A549 (cell line): ENCODE measurements around the gene ZMYND8. TPM values are rescaled to one million over a fixed set of nuclear protein-coding genes. Genes with fewer than 3 reads are reported as not detected.
A peak's percentile ranks its signal among the peaks of the same experiment; 100 is the strongest.

ENCODE experiments used
- ATAC-seq, 2 experiments: fragments of 200-7000 bp in 1 of 2; fragments of >200 bp in 1 of 2; cut with Nextera tagmentation in 1 of 2; cut with Tn5 transposase in 1 of 2; 3 replicates each; pipeline versions ENCODE4 v1.8.0 to v1.9.1; 2018 to 2020; ENCODE audit warnings: mild to moderate bottlenecking in 1 of 2, moderate library complexity in 1 of 2
- CTCF ChIA-PET: fragments of 300-600 bp; sonication (Branson Sonifier 250); formaldehyde crosslinking; extraction: SDS; loops from one replicate; lab custom pipeline; 2021; ENCODE audit warnings: antibody characterized with exemption, inconsistent platforms; lab: Yijun Ruan, JAX
- POLR2A ChIA-PET: fragments of 350-600 bp; formaldehyde crosslinking; extraction: SDS; loops from one replicate; lab custom pipeline; 2021; ENCODE audit warnings: antibody characterized with exemption, inconsistent platforms; lab: Yijun Ruan, JAX
- DNase-seq, 2 experiments: peaks; one replicate each; pipeline versions ENCODE4 v3.0.0 to v3.0.0-alpha.2; 2011 to 2016; ENCODE audit warnings: low read depth in 1 of 2, low spot score in 1 of 2
- FAIRE-seq: peaks from 2 replicates; lab custom pipeline; 2011; peaks lifted over from hg19 to GRCh38; lab: Jason Lieb, UNC
- H3K27ac ChIP-seq, 2 experiments: fragments of >200 bp; sonication (Bioruptor Twin); formaldehyde crosslinking; 3 replicates each; pipeline ENCODE4 v1.5.1; 2016 to 2017
- H3K4me1 ChIP-seq: fragments of >200 bp; sonication (Bioruptor Twin); formaldehyde crosslinking; 3 replicates; pipeline ENCODE4 v1.6.1; 2016
- H3K4me2 ChIP-seq: fragments of >200 bp; sonication (Bioruptor Twin); formaldehyde crosslinking; 3 replicates; pipeline ENCODE4 v1.6.1; 2016
- H3K4me3 ChIP-seq: fragments of >200 bp; sonication (Bioruptor Twin); formaldehyde crosslinking; 3 replicates; pipeline ENCODE4 v1.5.1; 2016
- H3K9me3 ChIP-seq: fragments of >200 bp; sonication (Bioruptor Twin); formaldehyde crosslinking; 3 replicates; pipeline ENCODE4 v1.6.1; 2016
- ATOH8 ChIP-seq: fragments of 250-450 bp; sonication (Bioruptor Pico); IDR thresholded peaks from 2 replicates; pipeline ENCODE4 v1.5.0; 2020; ENCODE audit warnings: low read depth, mild to moderate bottlenecking, moderate library complexity
- E2F6 ChIP-seq: IDR thresholded peaks from 2 replicates; pipeline ENCODE4 v1.6.1; 2012; ENCODE audit warnings: low read depth, borderline replicate concordance
- EHF ChIP-seq: fragments of 250-450 bp; sonication (Bioruptor Pico); IDR thresholded peaks from 2 replicates; pipeline ENCODE4 v1.5.0; 2020; ENCODE audit warnings: mild to moderate bottlenecking
- EP300 ChIP-seq, 2 experiments: fragments of >200 bp; sonication (Bioruptor Twin); formaldehyde crosslinking; IDR thresholded peaks; 2 replicates in 1 of 2; 3 replicates in 1 of 2; pipeline ENCODE4 v1.6.1; 2016 to 2017
- ESRRA ChIP-seq: fragments of 150-350 bp; IDR thresholded peaks from 2 replicates; pipeline ENCODE4 v1.6.1; 2014; ENCODE audit warnings: mild to moderate bottlenecking, low read length, borderline replicate concordance
- FOSL2 ChIP-seq, 2 experiments: fragments of 450-650 bp in 1 of 2; fragments of >200 bp in 1 of 2; sonication (Bioruptor Twin) in 1 of 2; formaldehyde crosslinking; IDR thresholded peaks; 2 replicates each; pipeline versions ENCODE4 v1.5.0 to v1.6.1; 2016 to 2020; ENCODE audit warnings: mild to moderate bottlenecking in 1 of 2, moderate library complexity in 1 of 2
- HES2 ChIP-seq: fragments of >200 bp; sonication (Bioruptor Twin); formaldehyde crosslinking; IDR thresholded peaks from 2 replicates; pipeline ENCODE4 v1.6.1; 2016
- HEYL ChIP-seq: fragments of 250-450 bp; sonication (Bioruptor Pico); IDR thresholded peaks from 2 replicates; pipeline ENCODE4 v1.8.0; 2021; ENCODE audit warnings: mild to moderate bottlenecking, moderate library complexity
- HMGXB4 ChIP-seq: fragments of 250-450 bp; sonication (Bioruptor Pico); IDR thresholded peaks from 2 replicates; pipeline ENCODE4 v1.5.0; 2021; ENCODE audit warnings: mild to moderate bottlenecking, moderate library complexity, borderline replicate concordance
- HOXB5 ChIP-seq: fragments of 250-450 bp; sonication (Bioruptor Pico); IDR thresholded peaks from 2 replicates; pipeline ENCODE4 v1.5.0; 2020; ENCODE audit warnings: mild to moderate bottlenecking, moderate library complexity
- JUN ChIP-seq, 2 experiments: fragments of >200 bp; sonication (Bioruptor Twin); formaldehyde crosslinking; IDR thresholded peaks; 2 replicates in 1 of 2; 3 replicates in 1 of 2; pipeline ENCODE4 v1.6.1; 2016 to 2017
- JUNB ChIP-seq: fragments of >200 bp; sonication (Bioruptor Twin); formaldehyde crosslinking; IDR thresholded peaks from 2 replicates; pipeline ENCODE4 v1.6.1; 2016
- MAZ ChIP-seq: fragments of 150-350 bp; IDR thresholded peaks from 2 replicates; pipeline ENCODE4 v1.6.1; 2014; ENCODE audit warnings: antibody characterized with exemption, low read depth, low read length, borderline replicate concordance
- MYC ChIP-seq: IDR thresholded peaks from 2 replicates; pipeline ENCODE4 v1.6.1; 2012; ENCODE audit warnings: mild to moderate bottlenecking, inconsistent platforms, low read length, improper control_type of control experiment, borderline replicate concordance
- NPAS2 ChIP-seq: fragments of 250-450 bp; sonication (Bioruptor Pico); IDR thresholded peaks from 2 replicates; pipeline ENCODE4 v1.8.0; 2022; ENCODE audit warnings: mild to moderate bottlenecking, moderate library complexity, borderline replicate concordance
- NR3C1 ChIP-seq: fragments of >200 bp; sonication (Bioruptor Twin); formaldehyde crosslinking; IDR thresholded peaks from 3 replicates; pipeline ENCODE4 v1.6.1; 2017
- PBX3 ChIP-seq: IDR thresholded peaks from 2 replicates; pipeline ENCODE4 v1.6.1; 2012
- PHF8 ChIP-seq: fragments of 200-600 bp; sonication (generic); IDR thresholded peaks from 2 replicates; pipeline ENCODE4 v1.6.1; 2016; ENCODE audit warnings: low read depth, mild to moderate bottlenecking, antibody characterized with exemption, moderate library complexity, borderline replicate concordance
- POLR2A ChIP-seq: IDR thresholded peaks from 2 replicates; pipeline ENCODE4 v1.6.1; 2012; ENCODE audit warnings: mild to moderate bottlenecking, low read length
- RCOR1 ChIP-seq: fragments of 150-350 bp; IDR thresholded peaks from 2 replicates; pipeline ENCODE4 v1.6.1; 2014; ENCODE audit warnings: antibody characterized with exemption, low read length, low read depth
- RFX5 ChIP-seq: fragments of 450-650 bp; IDR thresholded peaks from 2 replicates; pipeline ENCODE4 v1.7.1; 2014; ENCODE audit warnings: antibody characterized with exemption, mild to moderate bottlenecking, moderate library complexity
- SMC3 ChIP-seq: fragments of >200 bp; sonication (Bioruptor Twin); formaldehyde crosslinking; IDR thresholded peaks from 3 replicates; pipeline ENCODE4 v1.6.1; 2018; ENCODE audit warnings: inconsistent platforms
- SREBF2 ChIP-seq: fragments of 450-650 bp; IDR thresholded peaks from 2 replicates; pipeline ENCODE4 v1.6.1; 2014; ENCODE audit warnings: mild to moderate bottlenecking, moderate library complexity
- TFCP2L1 ChIP-seq: fragments of 250-450 bp; sonication (Bioruptor Pico); IDR thresholded peaks from 2 replicates; pipeline ENCODE4 v1.5.0; 2021; ENCODE audit warnings: mild to moderate bottlenecking
- TP53 ChIP-seq: fragments of 250-450 bp; sonication (Bioruptor Pico); IDR thresholded peaks from 2 replicates; pipeline ENCODE4 v1.5.0; 2021; ENCODE audit warnings: mild to moderate bottlenecking, moderate library complexity
- ZNF302 ChIP-seq: fragments of 250-450 bp; sonication (Bioruptor Pico); IDR thresholded peaks from 2 replicates; pipeline ENCODE4 v1.9.0; 2021; ENCODE audit warnings: inconsistent platforms, mild to moderate bottlenecking, moderate library complexity
- ZSCAN20 ChIP-seq: fragments of 250-450 bp; sonication (Bioruptor Pico); IDR thresholded peaks from 2 replicates; pipeline ENCODE4 v1.8.0; 2022; ENCODE audit warnings: mild to moderate bottlenecking, moderate library complexity
- WGBS: methylation state at CpG from one replicate; pipeline ENCODE4 v1.1.6; 2017; ENCODE audit errors: missing lambda C conversion rate; 5-methylcytosine and 5-hydroxymethylcytosine counted together
- polyA plus RNA-seq, 4 experiments: library from polyadenylated mRNA; depleted of rRNA in 3 of 4; stranded (reverse); fragments of >200 nt; fragmentation: RNase III in 1 of 4; extraction: RNeasy Plus Mini Kit Qiagen cat#74134 plus additional on column Dnase treatment in 1 of 4; gene quantifications; 2 replicates in 3 of 4; 3 replicates in 1 of 4; pipeline ENCODE4 v1.2.3, GENCODE V29; 2011 to 2017

ZMYND8 gene
- polyA plus RNA-seq, 2 of the 4 experiments (the other 2 are of a cell fraction): 10.4 to 24.9 TPM

GRCh38 chr20:47351643-47352331 lies 4.7 kb downstream of the ZMYND8 start:
- WGBS: 14% methylated on average over 10 of the region's 10 CpGs
- peak overlapping the region; percentile 68 for H3K4me2 ChIP-seq
- ChIA-PET POLR2A (interaction anchor here (0.5 to 1.5 kb wide), 6 partner anchors 9 to 1867 kb away, joined by 3 to 7 read pairs (median 4); partner anchors contain the start of genes DDX27 and NCOA3), CTCF (interaction anchor here (0.6 to 14.5 kb wide), 6 partner anchors 20 to 122 kb away, joined by 3 to 137 read pairs (median 4); no protein-coding TSS in a partner anchor)
- TF ChIP-seq NPAS2 (CRISPR knock-in tag) (no peak), TFCP2L1 (CRISPR knock-in tag) (no peak), SMC3 (0 out of 3 replicates have a peak, but pooled peaks have one; percentile 4), NR3C1 (no peak), RFX5 (peak; percentile 88), JUN (IDR thresholded peaks at IDR 0.05) (0 out of 5 replicates have a peak, but pooled peaks have one; percentile 13 to 24), MAZ (no peak), EHF (no peak), RCOR1 (no peak), FOSL2 (IDR thresholded peaks at IDR 0.05) (no peak), FOSL2 (CRISPR knock-in tag; IDR thresholded peaks at IDR 0.05) (no peak), HES2 (no peak), ATOH8 (CRISPR knock-in tag) (peak; percentile 30; the same call in 1 of the 2 replicates), ESRRA (no peak)
- H3K4me1 ChIP-seq: peaks cover 95% of the 10 kb centered on the region
- H3K27ac ChIP-seq: peak overlapping the region; percentile 100
- H3K4me3 ChIP-seq: no peak overlapping the region; the same call in 2 of the 3 replicates
- FAIRE-seq (no peak), ATAC-seq (peak in 1 of 2 experiments; percentile 2; a peak in 2 of 6 replicates), DNase-seq (no peak)
- no peaks in the 10 kb centered on the region for H3K9me3 ChIP-seq

- Histone ChIP-seq H3K4me2 (peak overlapping the region; percentile 68), H3K4me3 (no peak overlapping the region)
- TF ChIP-seq RCOR1: no peak
- TF ChIP-seq PBX3: no peak
- TF ChIP-seq EP300 (IDR thresholded peaks at IDR 0.05): no peak
- TF ChIP-seq MYC: no peak
- TF ChIP-seq E2F6: no peak
- TF ChIP-seq ESRRA: no peak
- no peak for TF ChIP-seq JUN (IDR thresholded peaks at IDR 0.05)
- no peak for TF ChIP-seq TP53 (CRISPR knock-in tag)
- TF ChIP-seq PHF8: no peak
- TF ChIP-seq POLR2A: no peak
- TF ChIP-seq HOXB5 (CRISPR knock-in tag): no peak
- no peak for TF ChIP-seq SMC3
- no peak for TF ChIP-seq ZSCAN20 (CRISPR knock-in tag)
- TF ChIP-seq EHF: no peak
- TF ChIP-seq HEYL (CRISPR knock-in tag): no peak
- TF ChIP-seq SREBF2: no peak
- no peak for TF ChIP-seq ZNF302 (CRISPR knock-in tag)
- no peak for TF ChIP-seq HMGXB4 (CRISPR knock-in tag)
- TF ChIP-seq JUNB: no peak
These were observed 5.6 kb downstream of the ZMYND8 start for GRCh38 chr20:47350691-47351545.

More at GRCh38 chr20:47350691-47351545, 5.6 kb downstream of the ZMYND8 start:
- CTCF ChIA-PET: interaction anchor here (0.9 to 14.5 kb wide), 4 partner anchors 19 to 77 kb away, joined by 3 to 137 read pairs (median 12); no protein-coding TSS in a partner anchor
- WGBS: 79% methylated on average over 4 of the region's 4 CpGs
- POLR2A ChIA-PET: interaction anchor here (0.8 to 1.5 kb wide), 4 partner anchors 10 to 151 kb away, joined by 3 to 5 read pairs (median 4); partner anchors contain the start of gene NCOA3
- peaks cover 87% of the 10 kb centered on the region for H3K4me1 ChIP-seq
- ATAC-seq (no peak), DNase-seq (no peak), FAIRE-seq (no peak)
- H3K27ac ChIP-seq: peak overlapping the region; percentile 100
- no peaks in the 10 kb centered on the region for H3K9me3 ChIP-seq
